Lower leg skin (tissue), 4 donors: ENCODE results near the gene TSPYL2. TPM values are rescaled to one million over a fixed set of nuclear protein-coding genes. Genes with fewer than 3 reads are reported as not detected.

Experiments used
- DNase-seq, 2 donors: peaks; one replicate each; pipeline ENCODE4 v3.0.0-alpha.2; 2019; ENCODE audit warnings: low spot score in 2 of 2
- H3K4me3 ChIP-seq: fragments of 200-600 bp; sonication (generic); 2 replicates; pipeline ENCODE4 v1.5.1; 2017; ENCODE audit warnings: mild to moderate bottlenecking, low read depth; ENCODE audit not compliant: poor library complexity, severe bottlenecking
- POLR2A ChIP-seq, 2 donors: fragments of 450-650 bp; IDR thresholded peaks; one replicate each; pipeline ENCODE4 v1.6.1; 2016 to 2017; ENCODE audit warnings: antibody characterized with exemption in 2 of 2, mild to moderate bottlenecking in 1 of 2, moderate library complexity in 1 of 2
- WGBS, 2 donors: methylation state at CpG; one replicate each; pipeline ENCODE4 v1.1.5; 2018; 5-methylcytosine and 5-hydroxymethylcytosine counted together
- intact Hi-C: fragments of 100-400 bp; cut with DNase I; formaldehyde crosslinking; loops from one replicate; pipeline ENCODE4 v1.15.0; 2023; ENCODE audit warnings: low total_unique reads
- total RNA-seq, 4 donors: library from RNA; depleted of rRNA; stranded (reverse); fragments of >200 nt; gene quantifications; one replicate each; pipeline ENCODE4 v1.1.0, GENCODE V29; 2016
- TF ChIP-seq, protein P1 (sequence below), 3 donors: fragments of 450-650 bp; IDR thresholded peaks; one replicate each; pipeline ENCODE4 v1.5.1; 2016; ENCODE audit warnings: antibody characterized with exemption in 3 of 3, mild to moderate bottlenecking in 3 of 3, moderate library complexity in 2 of 3

Gene TSPYL2
- total RNA-seq, 4 donors from 2014 or later = 23.4 to 52.1 (median 36.5) TPM

DNA sequence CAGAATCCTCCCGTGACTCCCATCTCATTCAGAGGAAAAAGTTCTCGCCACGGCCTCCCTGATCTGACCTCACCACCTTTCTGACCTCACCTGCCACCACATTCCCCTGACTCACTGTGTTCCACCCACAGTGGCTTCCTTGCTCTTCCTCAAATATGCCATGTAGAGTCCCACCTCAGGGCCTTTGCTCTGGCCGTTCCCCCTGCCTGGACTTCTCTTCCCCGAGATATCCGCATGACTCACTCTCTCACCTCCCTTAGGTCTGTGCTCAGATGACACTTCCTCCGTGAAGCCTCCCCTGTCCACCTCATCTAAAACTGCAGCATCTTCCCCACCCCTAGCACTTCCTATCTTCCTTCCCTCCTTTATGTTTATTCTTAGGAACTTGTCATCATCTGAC, 7.2 kb upstream of the TSPYL2 start:
- WGBS, 2 donors = 82 to 84% methylated on average over 7 of the region's 7 CpGs
- no peak overlapping the region for H3K4me3 ChIP-seq
- no peak for DNase-seq
- intact Hi-C loops = no loop called here
- no peak for TF ChIP-seq POLR2A (IDR thresholded peaks at IDR 0.05)
- TF ChIP-seq, protein P1, sequence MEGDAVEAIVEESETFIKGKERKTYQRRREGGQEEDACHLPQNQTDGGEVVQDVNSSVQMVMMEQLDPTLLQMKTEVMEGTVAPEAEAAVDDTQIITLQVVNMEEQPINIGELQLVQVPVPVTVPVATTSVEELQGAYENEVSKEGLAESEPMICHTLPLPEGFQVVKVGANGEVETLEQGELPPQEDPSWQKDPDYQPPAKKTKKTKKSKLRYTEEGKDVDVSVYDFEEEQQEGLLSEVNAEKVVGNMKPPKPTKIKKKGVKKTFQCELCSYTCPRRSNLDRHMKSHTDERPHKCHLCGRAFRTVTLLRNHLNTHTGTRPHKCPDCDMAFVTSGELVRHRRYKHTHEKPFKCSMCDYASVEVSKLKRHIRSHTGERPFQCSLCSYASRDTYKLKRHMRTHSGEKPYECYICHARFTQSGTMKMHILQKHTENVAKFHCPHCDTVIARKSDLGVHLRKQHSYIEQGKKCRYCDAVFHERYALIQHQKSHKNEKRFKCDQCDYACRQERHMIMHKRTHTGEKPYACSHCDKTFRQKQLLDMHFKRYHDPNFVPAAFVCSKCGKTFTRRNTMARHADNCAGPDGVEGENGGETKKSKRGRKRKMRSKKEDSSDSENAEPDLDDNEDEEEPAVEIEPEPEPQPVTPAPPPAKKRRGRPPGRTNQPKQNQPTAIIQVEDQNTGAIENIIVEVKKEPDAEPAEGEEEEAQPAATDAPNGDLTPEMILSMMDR (IDR thresholded peaks at IDR 0.05) = no peak

DNA sequence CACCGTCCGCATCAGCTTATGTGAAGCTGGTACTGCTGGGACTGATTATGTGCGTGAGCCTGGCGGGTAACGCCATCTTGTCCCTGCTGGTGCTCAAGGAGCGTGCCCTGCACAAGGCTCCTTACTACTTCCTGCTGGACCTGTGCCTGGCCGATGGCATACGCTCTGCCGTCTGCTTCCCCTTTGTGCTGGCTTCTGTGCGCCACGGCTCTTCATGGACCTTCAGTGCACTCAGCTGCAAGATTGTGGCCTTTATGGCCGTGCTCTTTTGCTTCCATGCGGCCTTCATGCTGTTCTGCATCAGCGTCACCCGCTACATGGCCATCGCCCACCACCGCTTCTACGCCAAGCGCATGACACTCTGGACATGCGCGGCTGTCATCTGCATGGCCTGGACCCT, 5.5 kb upstream of the TSPYL2 start:
- DNase-seq = no peak
- H3K4me3 ChIP-seq = no peak overlapping the region
- intact Hi-C loops = no loop called here
- TF ChIP-seq, protein P1 (IDR thresholded peaks at IDR 0.05) = no peak
- no peak for TF ChIP-seq POLR2A (IDR thresholded peaks at IDR 0.05)
- 95 to 98% methylated on average over 14 to 21 of the region's 21 CpGs for WGBS, 2 donors

DNA sequence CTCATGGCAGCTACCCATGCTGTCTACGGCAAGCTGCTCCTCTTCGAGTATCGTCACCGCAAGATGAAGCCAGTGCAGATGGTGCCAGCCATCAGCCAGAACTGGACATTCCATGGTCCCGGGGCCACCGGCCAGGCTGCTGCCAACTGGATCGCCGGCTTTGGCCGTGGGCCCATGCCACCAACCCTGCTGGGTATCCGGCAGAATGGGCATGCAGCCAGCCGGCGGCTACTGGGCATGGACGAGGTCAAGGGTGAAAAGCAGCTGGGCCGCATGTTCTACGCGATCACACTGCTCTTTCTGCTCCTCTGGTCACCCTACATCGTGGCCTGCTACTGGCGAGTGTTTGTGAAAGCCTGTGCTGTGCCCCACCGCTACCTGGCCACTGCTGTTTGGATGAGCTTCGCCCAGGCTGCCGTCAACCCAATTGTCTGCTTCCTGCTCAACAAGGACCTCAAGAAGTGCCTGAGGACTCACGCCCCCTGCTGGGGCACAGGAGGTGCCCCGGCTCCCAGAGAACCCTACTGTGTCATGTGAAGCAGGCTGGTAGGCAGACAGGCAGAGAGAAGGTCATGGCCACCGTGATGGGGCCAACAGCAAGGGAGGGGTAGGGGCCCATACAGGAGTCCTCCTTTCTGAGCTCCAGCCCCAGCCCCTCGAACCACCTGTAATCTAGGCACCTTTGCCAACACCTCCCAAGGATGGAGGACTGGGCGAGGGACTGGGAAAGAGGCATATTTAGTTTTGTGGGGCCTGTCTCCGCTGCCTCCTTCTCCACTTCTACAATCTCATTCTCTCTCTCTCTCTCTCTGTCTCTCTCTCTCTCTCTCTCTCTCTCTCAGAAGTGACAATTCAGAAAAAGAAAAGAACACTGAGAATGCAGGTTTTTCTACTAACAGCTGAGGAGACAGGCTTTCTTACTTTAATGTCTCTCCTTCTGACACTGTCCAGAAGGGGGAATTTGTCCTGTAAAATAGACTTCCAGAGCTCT, 4.7 kb upstream of the TSPYL2 start:
- intact Hi-C loops = no loop called here
- no peak overlapping the region for H3K4me3 ChIP-seq
- 91 to 95% methylated on average over 5 to 17 of the region's 27 CpGs for WGBS, 2 donors
- no peak for DNase-seq
- no peak for TF ChIP-seq POLR2A (IDR thresholded peaks at IDR 0.05)
- TF ChIP-seq, protein P1 (IDR thresholded peaks at IDR 0.05) = no peak

DNA sequence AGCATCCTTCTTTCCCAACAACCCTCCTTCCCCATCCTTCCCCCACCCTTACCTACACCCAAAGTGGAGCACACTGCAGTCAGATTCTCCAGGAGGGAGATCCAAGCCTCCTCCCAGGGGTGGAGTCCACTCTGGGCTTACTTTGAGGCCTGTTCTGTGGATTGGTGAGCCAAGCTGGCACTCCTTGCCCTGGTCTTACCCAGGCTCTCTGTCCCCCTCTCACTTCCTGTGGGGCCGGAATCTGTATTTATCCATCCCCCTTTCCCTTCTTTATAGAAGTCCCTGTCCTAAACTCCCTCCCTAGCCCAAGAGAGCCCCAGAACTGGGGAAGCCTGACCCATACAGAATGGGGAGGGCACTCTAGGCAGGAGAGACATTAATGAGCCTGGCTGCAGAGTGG, 3.2 kb upstream of the TSPYL2 start:
- WGBS, 2 donors = 89 to 100% methylated on average over 1 of the region's 1 CpG
- no peak overlapping the region for H3K4me3 ChIP-seq
- TF ChIP-seq, protein P1 (IDR thresholded peaks at IDR 0.05) = no peak
- TF ChIP-seq POLR2A (IDR thresholded peaks at IDR 0.05) = no peak
- DNase-seq = peak in 1 of 2 donors; percentile 54
- intact Hi-C loops = no loop called here

DNA sequence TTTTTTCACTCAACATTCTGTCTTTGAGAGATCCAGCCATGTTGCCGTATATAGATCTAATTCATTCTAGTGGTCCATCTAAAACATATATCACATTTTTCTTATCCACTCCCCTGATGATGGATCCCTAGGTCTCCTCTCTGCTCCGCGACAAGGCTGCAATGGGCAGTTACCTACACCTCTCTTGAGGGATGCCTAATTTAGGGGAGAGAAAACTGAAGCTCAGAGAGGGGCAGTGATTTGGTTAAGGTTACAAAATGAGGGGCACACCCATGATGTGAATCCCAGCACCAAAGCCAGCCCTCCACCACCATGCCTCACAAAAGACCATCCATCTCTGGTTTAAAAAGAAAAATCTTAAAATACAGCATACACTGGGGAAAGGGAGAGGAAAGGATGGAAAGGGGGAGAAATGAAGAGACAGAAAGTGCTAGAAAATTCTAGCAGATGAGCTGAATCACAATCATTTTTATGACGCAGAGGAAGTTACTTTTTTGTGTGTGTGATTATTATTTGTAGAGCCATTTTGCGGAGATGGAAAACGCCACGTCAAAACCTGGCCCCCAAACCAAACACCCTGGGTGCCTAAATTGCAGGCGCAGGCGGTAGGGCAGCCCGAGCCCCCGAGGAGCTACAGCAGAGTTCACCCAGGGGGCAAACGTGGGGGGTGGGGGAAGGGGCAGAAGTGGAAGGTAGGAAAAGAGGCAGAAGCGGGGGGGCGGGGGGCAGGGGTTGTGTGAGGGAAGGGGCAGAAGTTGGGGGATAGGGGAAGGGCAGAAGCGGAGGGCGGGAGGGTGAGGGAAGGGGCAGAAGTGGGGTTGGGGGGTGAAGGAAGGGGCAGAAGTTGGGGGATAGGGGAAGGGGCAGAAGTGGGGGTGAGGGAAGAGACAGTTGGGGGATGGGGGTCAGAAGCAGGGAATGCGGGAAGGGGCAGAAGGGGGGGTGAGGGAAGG, 1.3 kb upstream of the TSPYL2 start:
- no peak overlapping the region for H3K4me3 ChIP-seq
- DNase-seq = no peak
- intact Hi-C loops = no loop called here

More for the DNA sequence above, 1.3 kb upstream of the TSPYL2 start:
- TF ChIP-seq, protein P1 (IDR thresholded peaks at IDR 0.05) = no peak
- no peak for TF ChIP-seq POLR2A (IDR thresholded peaks at IDR 0.05)
- WGBS, 2 donors = 37 to 44% methylated on average over 7 to 11 of the region's 17 CpGs
